ENCODE measurements around the gene ALDH8A1.
"Not testable (repeated sequence)": the region's sequence is repeated elsewhere in the genome, so short reads cannot be mapped to it uniquely, and the experiment has no call there.

The ALDH8A1 gene

GRCh38 chr6:134911547-134911946 lies 38.4 kb downstream of the ALDH8A1 start:
- no peak overlapping the region for H3K27ac Mint-ChIP-seq
- H3K36me3 Mint-ChIP-seq (ENCODE audit: low read depth): no peaks in the 10 kb centered on the region
- no peak for DNase-seq (ENCODE audit: low spot score)
- no peaks in the 10 kb centered on the region for H3K9me3 Mint-ChIP-seq
- no peak overlapping the region for H3K4me3 Mint-ChIP-seq
- no peaks in the 10 kb centered on the region for H3K4me1 Mint-ChIP-seq (ENCODE audit: low read depth)
- H3K27me3 Mint-ChIP-seq (ENCODE audit: low read depth): peaks cover 23% of the 10 kb centered on the region

DNA sequence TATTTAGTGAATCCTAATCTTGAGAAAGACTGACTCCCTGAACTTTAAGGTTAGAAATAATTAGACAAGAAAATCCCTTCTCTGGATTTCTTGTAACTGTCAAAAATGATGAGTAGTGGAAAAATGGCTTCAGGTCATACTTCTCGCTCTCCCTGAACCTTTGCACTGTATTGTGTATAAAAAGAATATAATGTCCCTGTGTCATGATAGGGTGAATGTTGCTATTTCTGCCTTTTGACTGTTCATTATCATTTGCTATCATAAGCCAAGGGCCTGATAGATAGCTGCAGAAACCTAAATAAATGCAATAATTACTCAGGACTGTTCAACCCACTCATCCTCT lies 39.3 kb downstream of the ALDH8A1 start:
- Mint-ChIP-seq H3K27me3 (ENCODE audit: low read depth) (peaks cover 23% of the 10 kb centered on the region), H3K27ac (no peak overlapping the region), H3K9me3 (no peaks in the 10 kb centered on the region), H3K4me1 (ENCODE audit: low read depth) (no peaks in the 10 kb centered on the region), H3K4me3 (no peak overlapping the region), H3K36me3 (ENCODE audit: low read depth) (no peaks in the 10 kb centered on the region)
- DNase-seq (ENCODE audit: low spot score): no peak

DNA sequence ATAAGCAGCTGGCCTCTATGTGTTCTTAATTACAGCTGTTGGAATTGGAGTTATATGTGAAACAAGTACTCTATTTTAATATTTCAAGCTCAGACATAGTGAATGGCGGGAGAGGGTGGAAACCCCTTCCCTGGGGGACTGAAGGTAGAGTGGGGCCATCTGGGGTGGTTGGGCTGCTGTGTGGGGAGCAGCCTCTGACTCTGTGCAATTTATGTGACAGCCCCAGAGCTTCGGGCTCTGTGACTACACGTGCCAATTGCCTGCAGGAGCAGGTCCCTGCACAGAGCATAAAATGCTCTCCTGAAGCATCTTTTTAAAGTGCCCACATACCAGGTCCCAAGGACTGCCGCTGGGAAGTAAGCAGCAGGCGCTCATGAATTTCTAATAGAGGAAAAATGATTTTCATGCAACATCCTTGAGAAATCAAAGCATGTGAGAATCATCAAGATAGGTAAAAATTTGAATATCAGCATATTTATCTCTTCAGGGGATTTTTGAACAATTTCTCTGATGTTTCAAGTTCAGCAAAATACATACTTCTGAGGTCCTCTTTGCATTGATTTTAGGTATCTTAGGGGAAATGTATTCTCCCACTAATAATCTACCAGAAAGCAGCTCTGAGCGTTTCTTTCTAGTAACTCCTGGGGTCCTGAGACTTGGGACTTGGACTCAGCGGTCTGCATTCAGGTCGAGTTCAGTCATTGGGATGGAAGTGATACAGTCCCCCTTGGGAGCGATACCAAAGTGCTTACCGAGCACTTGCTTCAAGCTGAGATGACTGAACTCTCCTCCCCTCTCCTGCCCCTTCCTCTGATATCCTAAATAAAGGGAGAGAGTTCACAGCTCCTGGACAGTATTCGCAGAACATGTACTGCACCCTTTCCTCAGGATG lies 40.0 kb downstream of the ALDH8A1 start:
- Mint-ChIP-seq H3K4me1 (ENCODE audit: low read depth) (no peaks in the 10 kb centered on the region), H3K4me3 (no peak overlapping the region), H3K27ac (no peak overlapping the region), H3K27me3 (ENCODE audit: low read depth) (peaks cover 23% of the 10 kb centered on the region), H3K9me3 (no peaks in the 10 kb centered on the region), H3K36me3 (ENCODE audit: low read depth) (no peaks in the 10 kb centered on the region)
- DNase-seq (ENCODE audit: low spot score): no peak

DNA sequence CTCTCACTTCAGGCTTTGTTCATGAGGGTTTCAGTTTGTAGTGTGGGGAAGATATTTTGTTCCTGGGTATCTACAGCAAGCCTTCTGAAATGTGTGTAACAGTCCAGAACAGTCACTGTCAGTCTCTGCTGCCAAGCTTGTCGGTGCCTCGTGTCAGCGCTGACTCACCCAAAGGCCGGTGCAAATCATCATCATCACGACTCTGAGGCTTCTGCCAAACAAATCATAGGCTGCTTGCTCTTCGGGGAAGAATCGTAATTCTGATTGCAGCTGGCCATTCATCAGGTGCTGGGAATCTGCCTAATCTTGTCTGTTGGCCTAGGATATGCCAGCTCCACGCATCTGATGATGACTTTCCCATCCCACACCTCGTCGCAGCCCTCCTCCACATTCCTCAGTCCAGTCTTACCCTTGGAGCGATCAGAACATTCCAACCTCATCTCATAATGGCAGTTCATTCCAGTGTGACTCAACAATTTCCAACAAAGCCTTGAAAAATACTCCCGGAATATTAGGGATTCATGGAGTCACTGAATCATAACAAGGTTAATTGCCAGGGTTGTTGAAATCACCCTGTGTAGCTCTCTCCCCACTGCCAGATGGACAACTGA lies 40.9 kb downstream of the ALDH8A1 start:
- Mint-ChIP-seq H3K36me3 (ENCODE audit: low read depth) (no peaks in the 10 kb centered on the region), H3K27ac (no peak overlapping the region), H3K27me3 (ENCODE audit: low read depth) (peaks cover 23% of the 10 kb centered on the region), H3K4me3 (no peak overlapping the region), H3K9me3 (no peaks in the 10 kb centered on the region), H3K4me1 (ENCODE audit: low read depth) (no peaks in the 10 kb centered on the region)
- DNase-seq (ENCODE audit: low spot score): peak; percentile 21

DNA sequence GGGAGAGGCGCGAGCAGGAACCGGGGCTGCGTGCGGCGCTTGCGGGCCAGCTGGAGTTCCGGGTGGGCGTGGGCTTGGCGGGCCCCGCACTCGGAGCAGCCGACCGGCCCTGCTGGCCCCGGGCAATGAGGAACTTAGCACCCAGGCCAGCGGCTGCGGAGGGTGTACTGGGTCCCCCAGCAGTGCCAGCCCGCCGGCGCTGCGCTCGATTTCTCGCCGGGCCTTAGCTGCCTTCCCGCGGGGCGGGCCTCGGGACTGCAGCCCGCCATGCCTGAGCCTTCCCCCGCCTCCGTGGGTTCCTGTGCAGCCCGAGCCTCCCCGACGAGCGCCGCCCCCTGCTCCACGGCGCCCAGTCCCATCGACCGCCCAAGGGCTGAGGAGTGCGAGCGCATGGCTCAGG lies 45.2 kb downstream of the ALDH8A1 start:
- not testable (repeated sequence) for H3K9me3 Mint-ChIP-seq; H3K36me3 Mint-ChIP-seq (ENCODE audit: low read depth); H3K4me1 Mint-ChIP-seq (ENCODE audit: low read depth); DNase-seq (ENCODE audit: low spot score); H3K4me3 Mint-ChIP-seq; H3K27ac Mint-ChIP-seq
- H3K27me3 Mint-ChIP-seq (ENCODE audit: low read depth): peaks cover 12% of the 10 kb centered on the region

DNA sequence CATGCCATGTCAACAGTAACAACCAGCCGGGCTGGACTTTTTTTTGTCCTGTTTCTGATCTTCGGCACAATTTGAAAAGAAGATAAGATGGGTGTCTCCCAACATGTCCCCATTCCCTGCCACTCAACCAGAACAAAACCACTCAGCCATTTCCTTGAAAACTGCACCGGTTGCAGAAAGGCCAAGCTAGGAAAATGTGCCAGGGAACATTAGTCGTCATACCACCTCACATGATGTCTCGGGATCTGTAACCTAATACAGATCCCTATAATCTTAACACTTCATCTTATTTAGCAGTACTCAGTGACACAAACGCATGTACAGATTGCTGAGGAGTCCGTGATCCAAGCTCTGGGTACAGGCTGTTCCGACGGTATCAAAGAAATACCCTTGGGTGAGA lies 46.5 kb downstream of the ALDH8A1 start:
- no peaks in the 10 kb centered on the region for H3K9me3 Mint-ChIP-seq
- peaks cover under 1% of the 10 kb centered on the region for H3K27me3 Mint-ChIP-seq (ENCODE audit: low read depth)
- no peaks in the 10 kb centered on the region for H3K4me1 Mint-ChIP-seq (ENCODE audit: low read depth)
- no peak overlapping the region for H3K27ac Mint-ChIP-seq
- no peak for DNase-seq (ENCODE audit: low spot score)
- H3K4me3 Mint-ChIP-seq: no peak overlapping the region
- H3K36me3 Mint-ChIP-seq (ENCODE audit: low read depth): no peaks in the 10 kb centered on the region

- Mint-ChIP-seq H3K36me3 (ENCODE audit: low read depth) (no peaks in the 10 kb centered on the region), H3K27me3 (ENCODE audit: low read depth) (peaks cover 6% of the 10 kb centered on the region), H3K4me3 (no peak overlapping the region), H3K27ac (no peak overlapping the region), H3K4me1 (ENCODE audit: low read depth) (no peaks in the 10 kb centered on the region), H3K9me3 (no peaks in the 10 kb centered on the region)
- no peak for DNase-seq (ENCODE audit: low spot score)
These were observed 47.0 kb downstream of the ALDH8A1 start for GRCh38 chr6:134902936-134903335.

GRCh38 chr6:134902074-134902861 lies 47.6 kb downstream of the ALDH8A1 start:
- DNase-seq (ENCODE audit: low spot score): no peak
- H3K27me3 Mint-ChIP-seq (ENCODE audit: low read depth): peaks cover 8% of the 10 kb centered on the region

DNA sequence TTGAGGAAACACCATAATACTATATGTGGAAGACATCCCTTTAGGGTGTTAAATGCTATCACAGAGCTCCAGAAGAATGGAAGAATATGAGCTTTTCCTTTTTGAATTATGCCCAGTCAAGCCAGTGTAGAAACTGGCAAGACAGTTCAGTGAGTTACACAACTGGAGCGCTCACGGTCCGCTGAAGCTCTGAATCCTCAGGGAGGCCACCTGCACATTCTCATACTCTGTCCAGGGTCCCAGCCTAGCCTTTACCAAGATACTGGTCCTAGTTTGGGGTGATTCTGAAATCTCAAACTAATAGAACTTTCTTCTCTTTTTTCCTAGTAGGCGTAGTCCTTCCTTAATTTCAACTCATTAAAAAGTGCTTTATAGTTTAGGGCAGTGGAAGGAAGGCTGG lies 51.3 kb downstream of the ALDH8A1 start:
- Mint-ChIP-seq H3K27ac (no peak overlapping the region), H3K9me3 (no peaks in the 10 kb centered on the region), H3K27me3 (ENCODE audit: low read depth) (peaks cover 14% of the 10 kb centered on the region), H3K4me3 (no peak overlapping the region), H3K4me1 (ENCODE audit: low read depth) (no peaks in the 10 kb centered on the region), H3K36me3 (ENCODE audit: low read depth) (no peaks in the 10 kb centered on the region)
- DNase-seq (ENCODE audit: low spot score): no peak

More at GRCh38 chr6:134902074-134902861, 47.6 kb downstream of the ALDH8A1 start:
- Mint-ChIP-seq H3K4me3 (no peak overlapping the region), H3K36me3 (ENCODE audit: low read depth) (no peaks in the 10 kb centered on the region), H3K4me1 (ENCODE audit: low read depth) (no peaks in the 10 kb centered on the region), H3K9me3 (no peaks in the 10 kb centered on the region), H3K27ac (no peak overlapping the region)

- not testable (repeated sequence) for H3K36me3 Mint-ChIP-seq (ENCODE audit: low read depth); H3K4me3 Mint-ChIP-seq; H3K27ac Mint-ChIP-seq; DNase-seq (ENCODE audit: low spot score); H3K9me3 Mint-ChIP-seq; H3K4me1 Mint-ChIP-seq (ENCODE audit: low read depth)
- peaks cover 14% of the 10 kb centered on the region for H3K27me3 Mint-ChIP-seq (ENCODE audit: low read depth)
These were observed 51.7 kb downstream of the ALDH8A1 start for GRCh38 chr6:134898166-134898565.

GRCh38 chr6:134896910-134897309 lies 53.0 kb downstream of the ALDH8A1 start:
- Mint-ChIP-seq H3K4me1 (ENCODE audit: low read depth) (no peaks in the 10 kb centered on the region), H3K36me3 (ENCODE audit: low read depth) (no peaks in the 10 kb centered on the region), H3K4me3 (no peak overlapping the region), H3K9me3 (peaks cover 12% of the 10 kb centered on the region), H3K27me3 (ENCODE audit: low read depth) (peaks cover 19% of the 10 kb centered on the region), H3K27ac (no peak overlapping the region)
- no peak for DNase-seq (ENCODE audit: low spot score)

DNA sequence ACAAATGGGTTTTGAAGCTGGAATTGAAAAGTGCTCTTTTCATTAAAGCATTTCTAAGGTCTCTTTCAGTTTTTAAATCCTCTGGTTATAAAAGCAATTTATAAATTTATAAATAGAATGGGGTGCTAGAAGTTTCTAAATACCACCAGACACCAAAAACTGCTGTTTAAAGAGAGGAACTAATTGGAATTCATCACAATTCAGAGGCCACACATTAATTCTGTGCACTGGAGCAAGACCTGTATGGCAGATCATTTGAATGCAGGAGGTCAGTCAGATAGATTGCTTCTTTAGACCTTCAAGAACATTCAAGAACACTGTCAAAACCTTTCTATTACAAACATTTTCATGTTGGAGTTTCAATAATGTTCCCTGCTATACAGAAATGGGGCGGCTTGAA lies 55.1 kb downstream of the ALDH8A1 start:
- Mint-ChIP-seq H3K9me3 (peaks cover 12% of the 10 kb centered on the region), H3K36me3 (ENCODE audit: low read depth) (no peaks in the 10 kb centered on the region), H3K27me3 (ENCODE audit: low read depth) (peaks cover 22% of the 10 kb centered on the region), H3K4me3 (no peak overlapping the region), H3K4me1 (ENCODE audit: low read depth) (no peaks in the 10 kb centered on the region), H3K27ac (no peak overlapping the region)
- DNase-seq (ENCODE audit: low spot score): no peak

- H3K4me1 Mint-ChIP-seq (ENCODE audit: low read depth): no peaks in the 10 kb centered on the region
- no peaks in the 10 kb centered on the region for H3K36me3 Mint-ChIP-seq (ENCODE audit: low read depth)
- H3K27me3 Mint-ChIP-seq (ENCODE audit: low read depth): peaks cover 18% of the 10 kb centered on the region
- no peak for DNase-seq (ENCODE audit: low spot score)
- no peak overlapping the region for H3K27ac Mint-ChIP-seq
- peaks cover 12% of the 10 kb centered on the region for H3K9me3 Mint-ChIP-seq
- H3K4me3 Mint-ChIP-seq: no peak overlapping the region
These were observed 57.5 kb downstream of the ALDH8A1 start for GRCh38 chr6:134892362-134892761.

DNA sequence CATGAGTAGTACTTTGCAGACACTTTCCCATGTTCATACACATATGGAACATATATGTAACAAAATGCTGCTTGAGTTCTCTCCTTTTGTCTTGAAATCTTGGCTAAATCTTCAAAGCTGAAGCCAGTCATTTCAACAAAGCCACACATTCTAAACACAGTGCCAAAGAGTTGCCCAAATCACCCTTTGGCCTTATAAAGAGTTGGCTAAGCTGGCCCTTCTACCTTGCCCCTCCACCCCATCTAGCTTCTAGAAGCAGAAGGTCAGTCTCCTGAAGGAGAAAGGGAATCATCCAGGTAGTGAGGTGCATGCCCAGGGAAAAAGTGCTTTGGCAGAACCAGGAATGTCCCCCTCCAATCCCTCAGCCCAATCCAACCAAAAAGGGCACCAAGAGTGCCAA lies 58.3 kb downstream of the ALDH8A1 start:
- Mint-ChIP-seq H3K27ac (no peak overlapping the region), H3K9me3 (peaks cover 12% of the 10 kb centered on the region), H3K36me3 (ENCODE audit: low read depth) (no peaks in the 10 kb centered on the region), H3K27me3 (ENCODE audit: low read depth) (peaks cover 21% of the 10 kb centered on the region), H3K4me1 (ENCODE audit: low read depth) (no peaks in the 10 kb centered on the region), H3K4me3 (no peak overlapping the region)
- no peak for DNase-seq (ENCODE audit: low spot score)
